Psoas muscle (tissue), 8 donors: ENCODE results near the gene MUTYH. TPM values are rescaled to one million over a fixed set of nuclear protein-coding genes. Genes with fewer than 3 reads are reported as not detected.

Experiments
- ATAC-seq, 4 donors: fragments of 200-7000 bp; cut with Tn5 transposase; one replicate each; pipeline ENCODE4 v1.9.1; 2020; ENCODE audit warnings: moderate library complexity in 3 of 4, mild to moderate bottlenecking in 2 of 4
- DNase-seq, 2 donors: peaks; one replicate each; pipeline ENCODE4 v3.0.0-alpha.2; 2020
- H3K27ac ChIP-seq: fragments of 200-600 bp; one replicate; pipeline ENCODE4 v1.8.0; 2022
- H3K27me3 ChIP-seq, 3 donors: fragments of 200-600 bp in 1 of 3; one replicate each; pipeline versions ENCODE4 v1.6.1 to v1.8.0; 2013 to 2022; ENCODE audit warnings: low read length in 2 of 3, mild to moderate bottlenecking in 2 of 3, moderate library complexity in 1 of 3; ENCODE audit not compliant: insufficient read depth in 3 of 3
- H3K36me3 ChIP-seq, 2 donors: fragments of 200-600 bp in 1 of 2; one replicate each; pipeline versions ENCODE4 v1.6.1 to v1.8.0; 2013 to 2022; ENCODE audit warnings: low read depth in 1 of 2, mild to moderate bottlenecking in 1 of 2, moderate library complexity in 1 of 2; ENCODE audit not compliant: insufficient read depth in 1 of 2
- H3K4me1 ChIP-seq: fragments of 200-600 bp; one replicate; pipeline ENCODE4 v1.8.0; 2022
- H3K4me3 ChIP-seq: fragments of 200-600 bp; one replicate; pipeline ENCODE4 v1.8.0; 2022; ENCODE audit warnings: mild to moderate bottlenecking
- H3K9me3 ChIP-seq: fragments of 200-600 bp; one replicate; pipeline ENCODE4 v1.8.0; 2022
- WGBS, 3 donors: extraction: QIAGEN DNeasy Blood & Tissue Kit; methylation state at CpG; one replicate each; pipeline versions ENCODE4 v1.1.6 to v1.1.7; 2013; 5-methylcytosine and 5-hydroxymethylcytosine counted together
- intact Hi-C, 2 donors: fragments of 100-400 bp; cut with DNase I; formaldehyde crosslinking; loops; one replicate each; pipeline versions ENCODE4 v1.11.0 to v1.14.2; 2022
- polyA plus RNA-seq, 3 donors: library from polyadenylated mRNA; stranded (reverse); fragments of 200-250 nt; gene quantifications; one replicate each; pipeline ENCODE4 v1.2.3, GENCODE V29; 2013
- total RNA-seq, 4 donors: library from RNA; stranded (reverse); fragmentation: NEBNext Ultra II Directional in 2 of 4; extraction: Animal tissue kit (Norgen Biotek cat#: 25700) in 2 of 4; gene quantifications; one replicate each; pipeline versions ENCODE4 v1.2.1 to v1.2.4, GENCODE V29; 2021 to 2023
- TF ChIP-seq, protein P1 (sequence below): fragments of 200-600 bp; IDR thresholded peaks from one replicate; pipeline ENCODE4 v1.8.0; 2022; ENCODE audit warnings: antibody characterized with exemption
- donor health status: healthy with polysubstance abuse.
- donor health status: DM: no; HTN: no; CAD: no; lungs with moderate emphysema.
- donor health status: Bipolar disorder and iron deficiency.
- donor health status: healthy.
- donor health status: DM: yes; HTN: yes; CAD: no.
- donor health status: DM: no; HTN: no; CAD: no.
- donor health status: DM: no; HTN: no; CAD: no.
- donor health status: DM: yes; HTN: yes; CAD: no.

Gene MUTYH
- total and polyA plus RNA-seq, 7 donors: 7.7 to 16.6 (median 8.4) TPM

DNA sequence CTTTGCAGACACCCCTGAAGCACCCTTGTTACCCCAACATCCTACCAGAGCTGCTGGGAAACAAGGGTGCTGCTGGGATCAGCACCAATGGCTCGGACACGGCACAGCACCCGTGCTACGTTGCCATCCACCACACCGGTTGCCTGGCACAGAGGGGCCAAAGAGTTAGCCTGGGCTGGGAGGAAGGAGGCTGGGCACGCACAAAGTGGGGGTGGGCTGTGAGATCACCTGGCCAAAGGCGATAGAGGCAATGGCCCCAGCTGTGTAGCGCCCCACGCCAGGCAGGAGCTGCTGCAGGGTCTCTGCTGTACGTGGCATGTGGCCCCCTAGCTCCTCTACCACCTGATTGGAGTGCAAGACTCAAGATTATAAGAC, 7.9 kb downstream of the MUTYH start:
- peaks cover 0 to 53% of the 10 kb centered on the region in 2 donors for H3K36me3 ChIP-seq
- WGBS, 3 donors: 93 to 98% (median 96%) methylated on average over 9 to 10 of the region's 10 CpGs

DNA sequence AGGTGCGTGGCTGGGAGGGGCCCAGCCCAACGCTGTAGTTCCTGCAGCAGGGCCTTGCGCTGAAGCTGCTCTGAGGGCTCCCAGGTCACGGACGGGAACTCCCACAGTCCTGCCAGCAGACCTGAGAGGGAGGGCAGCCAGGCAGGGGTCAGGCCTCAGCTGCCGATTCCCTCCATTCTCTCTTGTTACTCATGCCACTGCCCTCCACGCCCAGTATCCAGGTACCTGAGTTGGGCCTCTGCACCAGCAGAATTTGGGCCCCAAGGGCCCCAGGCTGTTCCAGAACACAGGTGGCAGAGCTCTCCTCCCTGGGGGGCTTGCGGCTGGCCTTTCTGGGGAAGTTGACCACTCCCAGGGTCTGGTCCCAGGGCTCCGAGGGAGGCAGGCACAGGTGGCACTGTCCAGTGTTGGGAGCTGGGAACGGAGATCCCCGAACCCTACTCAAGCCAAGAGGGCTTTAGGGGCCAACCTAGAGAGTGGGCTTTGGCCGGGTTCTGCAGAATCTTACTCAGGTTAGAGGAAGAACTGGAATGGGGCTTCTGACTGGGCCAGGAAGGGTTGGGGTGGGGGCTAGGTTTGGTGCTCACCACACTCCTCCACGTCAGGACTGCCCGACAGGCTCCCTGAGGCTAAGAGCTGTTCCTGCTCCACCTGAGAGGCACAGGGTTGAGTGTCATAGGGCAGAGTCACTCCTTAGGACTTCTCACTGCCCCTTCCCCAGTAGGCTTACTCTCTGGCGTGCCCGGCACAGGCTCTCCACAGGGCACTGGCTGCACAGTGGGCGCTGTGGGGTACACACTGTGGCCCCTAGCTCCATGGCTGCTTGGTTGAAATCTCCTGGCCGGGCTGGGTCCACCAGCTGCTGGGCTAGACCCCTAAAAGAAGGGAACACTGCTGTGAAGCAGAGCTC, 8.5 kb downstream of the MUTYH start:
- DNase-seq (no peak), ATAC-seq (no peak)
- Histone ChIP-seq H3K36me3 (peaks cover 0 to 53% of the 10 kb centered on the region in 2 donors), H3K4me3 (no peak overlapping the region), H3K27me3 (no peaks in the 10 kb centered on the region), H3K9me3 (no peaks in the 10 kb centered on the region), H3K4me1 (peaks cover 15% of the 10 kb centered on the region), H3K27ac (no peak overlapping the region)
- intact Hi-C loops: no loop called here
- TF ChIP-seq, protein P1, sequence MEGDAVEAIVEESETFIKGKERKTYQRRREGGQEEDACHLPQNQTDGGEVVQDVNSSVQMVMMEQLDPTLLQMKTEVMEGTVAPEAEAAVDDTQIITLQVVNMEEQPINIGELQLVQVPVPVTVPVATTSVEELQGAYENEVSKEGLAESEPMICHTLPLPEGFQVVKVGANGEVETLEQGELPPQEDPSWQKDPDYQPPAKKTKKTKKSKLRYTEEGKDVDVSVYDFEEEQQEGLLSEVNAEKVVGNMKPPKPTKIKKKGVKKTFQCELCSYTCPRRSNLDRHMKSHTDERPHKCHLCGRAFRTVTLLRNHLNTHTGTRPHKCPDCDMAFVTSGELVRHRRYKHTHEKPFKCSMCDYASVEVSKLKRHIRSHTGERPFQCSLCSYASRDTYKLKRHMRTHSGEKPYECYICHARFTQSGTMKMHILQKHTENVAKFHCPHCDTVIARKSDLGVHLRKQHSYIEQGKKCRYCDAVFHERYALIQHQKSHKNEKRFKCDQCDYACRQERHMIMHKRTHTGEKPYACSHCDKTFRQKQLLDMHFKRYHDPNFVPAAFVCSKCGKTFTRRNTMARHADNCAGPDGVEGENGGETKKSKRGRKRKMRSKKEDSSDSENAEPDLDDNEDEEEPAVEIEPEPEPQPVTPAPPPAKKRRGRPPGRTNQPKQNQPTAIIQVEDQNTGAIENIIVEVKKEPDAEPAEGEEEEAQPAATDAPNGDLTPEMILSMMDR: no peak
- 94 to 95% (median 95%) methylated on average over 18 of the region's 18 CpGs for WGBS, 3 donors

More for the DNA sequence above, 7.9 kb downstream of the MUTYH start:
- Histone ChIP-seq H3K27ac (no peak overlapping the region), H3K9me3 (no peaks in the 10 kb centered on the region), H3K27me3 (no peaks in the 10 kb centered on the region), H3K4me3 (no peak overlapping the region), H3K4me1 (peaks cover 12% of the 10 kb centered on the region)
- TF ChIP-seq, protein P1: no peak
- intact Hi-C loops: no loop called here
- ATAC-seq: no peak
- DNase-seq: no peak

DNA sequence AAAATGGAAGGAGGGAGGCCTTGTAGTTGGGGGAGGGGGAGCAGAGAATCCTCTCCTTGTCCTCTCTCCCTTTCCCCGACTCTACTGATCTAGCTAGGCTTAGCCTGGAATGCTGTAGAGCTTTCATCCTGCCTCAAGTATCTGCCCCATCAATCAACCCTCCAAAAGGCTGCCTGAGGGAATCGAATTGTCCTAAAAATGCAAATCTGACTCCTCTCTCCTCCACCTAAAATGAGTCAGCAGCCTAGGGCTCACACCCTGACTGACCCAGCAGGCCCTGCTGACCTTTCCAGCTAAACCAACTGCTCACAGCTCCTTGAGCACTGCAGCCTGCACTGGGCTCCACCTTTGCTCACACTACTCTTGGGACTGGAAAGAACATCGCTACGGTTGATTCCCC, 10.8 kb downstream of the MUTYH start:
- Histone ChIP-seq H3K36me3 (peaks cover 0 to 50% of the 10 kb centered on the region in 2 donors), H3K27ac (peak overlapping the region; percentile 21), H3K4me1 (peaks cover 15% of the 10 kb centered on the region), H3K27me3 (no peaks in the 10 kb centered on the region), H3K4me3 (no peak overlapping the region), H3K9me3 (no peaks in the 10 kb centered on the region)
- ATAC-seq: peak in 1 of 4 donors; percentile 36
- no peak for DNase-seq
- TF ChIP-seq, protein P1: no peak
- WGBS, 3 donors: 52 to 67% (median 52%) methylated on average over 4 of the region's 4 CpGs
- intact Hi-C loops: no loop called here

DNA sequence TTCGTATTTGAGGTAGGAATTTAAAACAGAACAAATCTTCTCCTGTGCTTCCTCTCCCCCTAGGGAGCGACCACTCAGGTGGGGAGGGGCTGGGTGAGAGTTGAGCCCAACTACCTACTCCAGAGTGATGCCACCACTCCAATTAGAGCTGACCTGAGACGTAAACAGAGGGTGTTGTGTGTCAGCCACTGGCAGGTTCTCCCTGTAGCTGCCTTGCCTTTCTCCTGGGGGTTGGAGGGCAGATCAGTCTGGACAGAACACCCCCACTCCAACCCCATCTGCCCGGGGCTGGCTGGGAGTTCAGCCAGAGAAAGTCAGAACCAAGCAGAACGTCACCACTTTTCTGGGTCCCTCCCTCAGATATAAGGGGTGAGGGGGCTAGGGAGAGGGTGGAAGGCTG, 11.6 kb downstream of the MUTYH start:
- Histone ChIP-seq H3K4me3 (no peak overlapping the region), H3K27me3 (no peaks in the 10 kb centered on the region), H3K4me1 (peaks cover 15% of the 10 kb centered on the region), H3K9me3 (no peaks in the 10 kb centered on the region), H3K27ac (peak overlapping the region; percentile 7), H3K36me3 (peaks cover 0 to 42% of the 10 kb centered on the region in 2 donors)
- TF ChIP-seq, protein P1: no peak
- ATAC-seq (peak in 1 of 4 donors; percentile 47), DNase-seq (no peak)
- WGBS, 3 donors: 38 to 62% (median 49%) methylated on average over 5 of the region's 5 CpGs
- intact Hi-C loops: no loop called here
